Measurements from ENCODE around the gene SHISA4.
"Not testable (repeated sequence)": the region's sequence is repeated elsewhere in the genome, so short reads cannot be mapped to it uniquely, and the experiment has no call there.

Gene SHISA4

DNA sequence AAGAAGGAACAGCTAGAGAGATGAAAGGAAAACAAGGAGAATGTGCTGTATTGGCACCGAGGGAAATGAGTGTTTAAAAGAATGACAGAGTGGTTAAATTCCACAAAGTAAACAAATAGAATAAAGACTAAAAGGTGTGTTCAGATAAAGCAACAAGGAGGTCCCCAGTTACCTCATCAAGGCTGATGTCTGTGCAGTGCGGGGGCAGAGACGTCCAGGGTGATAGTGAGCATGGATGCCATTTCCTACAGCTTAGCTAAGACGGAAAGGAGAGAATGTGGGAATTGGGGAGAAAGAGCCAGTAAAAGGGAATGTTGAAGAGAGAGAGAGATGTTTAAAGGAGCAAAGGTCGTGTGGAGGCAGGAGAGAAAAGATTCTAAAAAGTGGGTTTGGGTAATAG, 42.1 kb downstream of the SHISA4 start:
- DNase-seq (ENCODE audit: low spot score) = no peak

DNA sequence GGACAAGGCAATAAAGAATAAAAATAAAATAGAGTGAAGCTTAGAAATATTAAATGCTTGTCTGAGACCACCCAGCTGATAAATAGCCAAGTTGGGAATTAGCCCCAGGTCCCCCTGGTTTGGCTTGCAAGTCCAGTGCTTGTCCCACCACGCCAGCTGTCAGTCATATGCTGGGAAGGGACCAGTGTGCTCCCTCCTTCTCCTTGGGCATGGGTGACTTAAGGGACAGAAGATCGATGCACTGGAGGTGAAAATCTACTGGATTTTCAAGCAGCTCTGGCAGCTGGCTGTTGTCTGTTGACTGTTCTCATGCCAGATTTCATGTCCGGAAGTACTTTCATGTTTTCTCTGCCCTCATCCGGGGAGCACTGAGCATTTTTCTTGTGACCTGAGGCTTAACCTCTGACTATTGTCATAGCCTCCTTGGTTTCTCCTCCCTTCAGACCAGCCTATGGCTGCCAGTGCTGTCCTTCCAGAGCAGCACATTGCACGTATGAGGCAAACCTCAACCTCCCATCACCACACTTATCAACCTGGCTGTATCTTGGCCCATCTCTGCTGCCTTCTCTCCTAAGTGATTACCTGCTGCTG, 45.2 kb downstream of the SHISA4 start:
- DNase-seq (ENCODE audit: low spot score) = no peak

DNA sequence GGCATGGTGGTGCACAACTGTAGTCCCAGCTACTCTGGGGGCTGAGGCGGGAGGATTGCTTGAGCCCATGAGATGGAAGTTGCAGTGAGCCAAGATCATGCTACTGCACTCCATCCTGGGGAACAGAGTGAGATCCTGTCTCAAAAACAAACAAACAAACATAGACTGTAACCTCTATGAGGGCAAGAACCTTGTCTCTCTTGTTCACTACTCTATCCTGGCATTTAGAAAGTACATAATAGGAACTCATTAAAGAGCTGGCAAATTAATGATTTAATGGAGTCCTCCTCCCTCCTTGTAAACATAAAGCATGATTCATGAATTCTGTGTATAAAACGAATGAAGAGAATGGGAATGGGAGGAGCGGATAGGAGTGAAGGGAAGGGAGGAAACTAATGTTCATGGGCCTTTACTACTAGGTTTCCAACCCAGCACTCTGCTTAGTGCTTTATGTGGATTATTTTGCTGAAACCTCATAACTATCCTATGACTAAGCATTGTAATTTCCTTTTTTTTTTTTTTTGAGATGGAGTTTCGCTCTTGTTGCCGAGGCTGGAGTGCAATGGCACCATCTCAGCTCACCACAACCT, 49.0 kb downstream of the SHISA4 start:
- no peak for DNase-seq (ENCODE audit: low spot score)

DNA sequence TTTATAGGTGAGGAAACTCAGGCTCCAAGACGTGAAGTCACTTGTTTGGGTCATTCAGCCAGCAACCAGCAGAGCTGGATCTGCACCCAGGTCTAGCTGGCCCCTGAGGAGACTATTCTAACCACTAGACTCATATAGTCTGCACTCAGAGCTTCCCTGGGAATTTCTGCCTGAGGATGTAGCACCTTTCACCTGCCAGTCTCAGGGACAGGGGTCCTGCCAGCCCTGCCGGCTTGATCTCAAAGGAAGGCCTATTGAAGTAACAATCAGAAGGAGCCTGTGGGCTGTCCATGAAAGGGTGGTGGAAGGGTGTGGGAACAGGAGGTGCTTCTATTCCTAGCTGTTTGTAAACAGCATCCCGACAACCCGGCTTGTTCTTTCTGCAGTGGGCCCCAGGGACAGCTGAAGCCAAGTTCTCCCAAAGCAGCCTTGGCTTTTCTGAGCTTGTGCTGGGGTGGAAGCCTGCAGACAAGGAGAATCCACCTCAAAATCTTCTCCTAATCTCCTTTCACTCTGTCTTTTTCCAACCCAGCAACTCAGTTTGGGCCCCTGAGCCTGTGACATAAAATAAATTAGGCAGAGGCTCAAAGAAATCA, 49.8 kb downstream of the SHISA4 start:
- DNase-seq (ENCODE audit: low spot score) = no peak

DNA sequence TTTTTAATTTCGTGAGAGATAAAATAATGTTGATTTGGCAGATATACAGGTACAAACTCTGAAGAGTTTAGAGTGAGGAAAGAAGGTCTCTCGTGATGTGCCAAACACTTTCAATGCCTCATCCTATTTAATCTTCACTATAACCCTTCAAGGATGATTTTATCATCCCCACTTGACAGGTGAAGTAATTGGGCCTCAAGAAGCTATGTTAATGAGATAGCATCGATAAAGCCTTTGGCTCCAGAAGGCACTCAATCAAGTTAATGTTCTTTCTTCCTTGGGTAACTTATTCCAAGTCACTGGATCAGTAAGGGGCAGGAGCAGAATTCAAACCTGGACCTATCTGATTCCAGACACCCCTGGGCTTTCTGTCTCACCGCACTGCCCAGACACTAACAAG, 50.5 kb downstream of the SHISA4 start:
- no peak for DNase-seq (ENCODE audit: low spot score)

DNA sequence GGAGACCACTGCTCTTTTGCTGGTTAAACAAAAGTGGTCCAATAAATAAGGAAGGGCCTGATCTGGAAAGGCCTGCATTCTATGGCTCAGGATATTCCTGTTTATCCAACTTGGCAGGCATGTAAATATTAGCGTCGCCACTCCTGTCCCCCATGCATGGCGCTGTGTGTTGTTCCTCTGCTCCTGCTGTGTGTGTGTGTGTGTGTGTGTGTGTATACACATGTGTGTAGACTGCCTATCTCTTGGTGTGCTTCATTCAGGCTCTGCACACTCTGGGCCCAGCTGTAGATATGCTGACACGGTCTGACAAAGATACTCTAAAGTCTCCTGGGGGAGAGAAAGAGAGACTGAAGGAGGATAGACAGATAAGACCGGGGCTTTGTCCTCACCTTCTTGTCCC, 50.9 kb downstream of the SHISA4 start:
- DNase-seq (ENCODE audit: low spot score) = no peak

DNA sequence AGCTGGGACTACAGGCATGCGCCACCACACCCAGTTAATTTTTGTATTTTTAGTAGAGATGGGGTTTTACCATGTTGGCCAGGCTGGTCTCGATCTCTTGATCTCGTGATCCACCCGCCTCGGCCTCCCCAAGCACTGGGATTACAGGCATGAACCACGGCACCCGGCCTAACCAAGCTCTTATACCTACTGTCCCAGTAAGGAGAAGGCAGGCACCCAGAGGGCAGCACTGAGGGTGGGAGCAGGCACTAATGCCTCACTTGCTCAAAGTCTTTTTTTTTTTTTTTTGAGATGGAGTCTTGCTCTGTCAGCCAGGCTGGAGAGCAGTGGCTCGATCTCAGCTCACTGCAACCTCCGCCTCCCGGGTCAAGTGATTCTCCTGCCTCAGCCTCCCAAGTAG, 51.6 kb downstream of the SHISA4 start:
- DNase-seq (ENCODE audit: low spot score) = not testable (repeated sequence)

DNA sequence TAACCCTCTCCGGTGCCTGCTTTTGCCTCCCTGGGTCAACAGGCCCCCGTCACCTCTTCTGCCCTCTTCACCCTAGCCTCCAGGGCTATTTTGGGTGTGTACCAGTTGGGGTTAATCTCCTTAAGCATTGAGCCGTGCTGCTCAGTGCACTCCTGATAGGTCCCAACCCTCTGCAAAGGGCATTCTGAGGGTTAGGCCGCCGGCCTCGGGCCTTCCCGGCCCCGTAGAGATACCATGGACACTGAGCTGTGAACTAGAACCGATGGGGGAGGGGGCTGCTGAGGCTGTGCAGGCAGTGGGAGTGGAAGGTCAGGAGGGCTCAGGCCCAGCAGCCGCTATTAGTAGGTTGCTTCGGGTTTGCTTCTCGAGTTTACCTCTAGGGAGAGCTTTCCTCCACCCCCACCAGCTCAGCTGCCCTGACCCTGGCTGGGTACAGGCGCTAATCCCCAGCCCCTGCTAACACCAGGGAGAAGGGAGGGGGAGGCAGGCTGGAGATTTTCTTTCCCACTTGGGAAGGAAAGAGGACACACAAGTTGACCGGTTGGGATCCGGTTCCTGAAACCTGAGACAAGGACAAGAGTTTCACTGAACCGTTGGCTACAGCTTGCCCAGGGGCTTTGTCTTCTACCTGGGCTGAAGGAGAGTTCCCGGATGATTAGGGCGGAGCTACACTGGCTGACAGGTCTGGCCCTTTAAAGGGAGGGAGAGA, 52.9 kb downstream of the SHISA4 start:
- no peak for DNase-seq (ENCODE audit: low spot score)

DNA sequence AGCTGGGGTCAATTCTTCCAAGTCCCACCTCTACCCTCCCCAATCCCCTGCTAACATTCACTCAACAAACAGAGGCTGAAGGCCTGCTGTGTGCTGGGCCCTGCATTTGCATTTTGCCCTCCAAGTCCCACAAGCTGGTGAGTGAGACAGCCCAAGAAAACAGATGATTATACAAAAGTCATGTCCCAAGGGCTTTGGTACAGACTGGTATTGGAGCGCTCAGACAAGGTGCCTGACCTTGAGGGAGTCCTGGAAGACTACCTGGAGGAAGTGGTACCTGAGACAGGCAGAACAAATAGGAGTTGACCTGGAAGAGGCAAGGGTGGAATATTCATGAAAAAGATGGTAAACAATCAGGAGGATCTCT, 53.4 kb downstream of the SHISA4 start:
- no peak for DNase-seq (ENCODE audit: low spot score)
